Peyer's patch (tissue), 4 donors: ENCODE data around the gene TBCD. TPM values are rescaled to one million over a fixed set of nuclear protein-coding genes. Genes with fewer than 3 reads are reported as not detected.
A peak's percentile ranks its signal among the peaks of the same experiment; 100 is the strongest.

Source experiments
- DNase-seq, 3 donors: peaks; one replicate each; pipeline ENCODE4 v3.0.0-alpha.2; 2017 to 2019
- H3K27ac ChIP-seq, 4 donors: fragments of 200-600 bp; sonication (generic); one replicate each; pipeline ENCODE4 v1.5.1; 2016 to 2019
- H3K27me3 ChIP-seq, 2 donors: fragments of 200-600 bp; sonication (generic); one replicate each; pipeline ENCODE4 v1.5.1; 2019
- H3K36me3 ChIP-seq, 3 donors: fragments of 200-600 bp; sonication (generic); one replicate each; pipeline ENCODE4 v1.5.1; 2016 to 2019
- H3K4me1 ChIP-seq, 4 donors: fragments of 200-600 bp; sonication (generic); one replicate each; pipeline ENCODE4 v1.5.1; 2016 to 2019
- H3K4me3 ChIP-seq, 4 donors: fragments of 200-600 bp; sonication (generic); 1 replicate in 3 of 4; 2 replicates in 1 of 4; pipeline ENCODE4 v1.5.1; 2016 to 2019; ENCODE audit warnings: mild to moderate bottlenecking in 1 of 4
- H3K9me3 ChIP-seq, 4 donors: fragments of 200-600 bp; sonication (generic); one replicate each; pipeline ENCODE4 v1.5.1; 2016 to 2019; ENCODE audit warnings: mild to moderate bottlenecking in 1 of 4
- POLR2A ChIP-seq, 2 donors: fragments of 450-650 bp; IDR thresholded peaks; one replicate each; pipeline ENCODE4 v1.5.1; 2017; ENCODE audit warnings: antibody characterized with exemption in 2 of 2, mild to moderate bottlenecking in 2 of 2, moderate library complexity in 2 of 2
- total RNA-seq, 4 donors: library from RNA; depleted of rRNA; stranded (reverse); fragments of >200 nt; gene quantifications; one replicate each; pipeline ENCODE4 v1.1.0, GENCODE V29; 2016
- TF ChIP-seq, protein P1 (sequence below), 6 experiments: fragments of 450-650 bp in 4 of 6; fragments of 200-600 bp in 2 of 6; sonication (generic) in 1 of 6; IDR thresholded peaks; one replicate each; pipeline ENCODE4 v1.5.1; 2017 to 2019; ENCODE audit warnings: antibody characterized with exemption in 6 of 6, mild to moderate bottlenecking in 3 of 6, moderate library complexity in 1 of 6

The TBCD gene
- total RNA-seq, 4 donors from 2014 or later, result 58.7 to 130 (median 74.8) TPM

DNA sequence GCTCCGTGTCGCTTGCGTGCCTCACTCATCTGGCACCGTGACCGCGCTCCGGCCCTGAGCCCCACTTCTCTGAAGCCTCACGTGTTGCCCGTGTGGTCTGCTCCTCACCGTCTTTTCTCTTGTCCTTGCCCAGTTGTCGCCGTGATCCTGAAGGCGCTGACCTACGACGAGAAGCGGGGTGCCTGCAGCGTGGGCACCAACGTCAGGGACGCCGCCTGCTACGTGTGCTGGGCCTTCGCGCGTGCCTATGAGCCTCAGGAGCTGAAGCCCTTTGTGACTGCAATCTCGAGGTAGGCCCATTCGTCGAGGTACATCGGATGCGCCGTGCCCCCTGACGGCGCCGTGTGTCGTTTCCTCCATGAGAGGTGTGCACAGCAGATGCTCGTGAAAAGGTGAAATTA is 118.2 kb downstream of the TBCD start:
- Histone ChIP-seq H3K27me3 (no peaks in the 10 kb centered on the region), H3K4me3 (no peak overlapping the region), H3K9me3 (no peaks in the 10 kb centered on the region), H3K4me1 (peaks cover 0 to 37% (median 13%) of the 10 kb centered on the region in 4 donors), H3K27ac (no peak overlapping the region), H3K36me3 (peaks cover 0 to 19% (median 0%) of the 10 kb centered on the region in 3 donors)
- no peak for TF ChIP-seq POLR2A (IDR thresholded peaks at IDR 0.05)
- TF ChIP-seq, protein P1, sequence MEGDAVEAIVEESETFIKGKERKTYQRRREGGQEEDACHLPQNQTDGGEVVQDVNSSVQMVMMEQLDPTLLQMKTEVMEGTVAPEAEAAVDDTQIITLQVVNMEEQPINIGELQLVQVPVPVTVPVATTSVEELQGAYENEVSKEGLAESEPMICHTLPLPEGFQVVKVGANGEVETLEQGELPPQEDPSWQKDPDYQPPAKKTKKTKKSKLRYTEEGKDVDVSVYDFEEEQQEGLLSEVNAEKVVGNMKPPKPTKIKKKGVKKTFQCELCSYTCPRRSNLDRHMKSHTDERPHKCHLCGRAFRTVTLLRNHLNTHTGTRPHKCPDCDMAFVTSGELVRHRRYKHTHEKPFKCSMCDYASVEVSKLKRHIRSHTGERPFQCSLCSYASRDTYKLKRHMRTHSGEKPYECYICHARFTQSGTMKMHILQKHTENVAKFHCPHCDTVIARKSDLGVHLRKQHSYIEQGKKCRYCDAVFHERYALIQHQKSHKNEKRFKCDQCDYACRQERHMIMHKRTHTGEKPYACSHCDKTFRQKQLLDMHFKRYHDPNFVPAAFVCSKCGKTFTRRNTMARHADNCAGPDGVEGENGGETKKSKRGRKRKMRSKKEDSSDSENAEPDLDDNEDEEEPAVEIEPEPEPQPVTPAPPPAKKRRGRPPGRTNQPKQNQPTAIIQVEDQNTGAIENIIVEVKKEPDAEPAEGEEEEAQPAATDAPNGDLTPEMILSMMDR (IDR thresholded peaks at IDR 0.05), result no peak
- DNase-seq, result no peak

DNA sequence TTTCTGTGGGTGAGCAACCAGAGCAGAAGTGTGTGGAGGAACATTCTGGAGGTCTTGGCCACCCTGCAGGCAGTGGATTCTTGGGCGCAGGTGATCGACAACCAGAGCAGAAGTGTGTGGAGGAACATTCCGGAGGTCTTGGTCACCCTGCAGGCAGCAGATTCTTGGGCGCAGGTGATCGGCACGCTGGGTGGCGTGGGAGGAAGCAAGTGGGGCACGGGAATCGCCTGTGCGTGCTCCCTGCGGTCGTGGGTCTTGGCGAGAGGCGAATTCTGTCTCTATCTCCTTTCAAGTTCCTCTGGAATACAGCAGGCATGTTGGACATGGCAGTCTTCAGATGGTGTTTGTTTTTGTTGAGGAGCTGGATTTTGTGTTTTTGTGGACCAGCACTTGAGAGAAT is 118.7 kb downstream of the TBCD start:
- Histone ChIP-seq H3K4me1 (peaks cover 0 to 33% (median 12%) of the 10 kb centered on the region in 4 donors), H3K36me3 (peaks cover 0 to 19% (median 0%) of the 10 kb centered on the region in 3 donors), H3K9me3 (no peaks in the 10 kb centered on the region), H3K4me3 (no peak overlapping the region), H3K27ac (peak overlapping the region in 1 of 4 donors; percentile 61), H3K27me3 (no peaks in the 10 kb centered on the region)
- no peak for TF ChIP-seq POLR2A (IDR thresholded peaks at IDR 0.05)
- DNase-seq, result no peak

DNA sequence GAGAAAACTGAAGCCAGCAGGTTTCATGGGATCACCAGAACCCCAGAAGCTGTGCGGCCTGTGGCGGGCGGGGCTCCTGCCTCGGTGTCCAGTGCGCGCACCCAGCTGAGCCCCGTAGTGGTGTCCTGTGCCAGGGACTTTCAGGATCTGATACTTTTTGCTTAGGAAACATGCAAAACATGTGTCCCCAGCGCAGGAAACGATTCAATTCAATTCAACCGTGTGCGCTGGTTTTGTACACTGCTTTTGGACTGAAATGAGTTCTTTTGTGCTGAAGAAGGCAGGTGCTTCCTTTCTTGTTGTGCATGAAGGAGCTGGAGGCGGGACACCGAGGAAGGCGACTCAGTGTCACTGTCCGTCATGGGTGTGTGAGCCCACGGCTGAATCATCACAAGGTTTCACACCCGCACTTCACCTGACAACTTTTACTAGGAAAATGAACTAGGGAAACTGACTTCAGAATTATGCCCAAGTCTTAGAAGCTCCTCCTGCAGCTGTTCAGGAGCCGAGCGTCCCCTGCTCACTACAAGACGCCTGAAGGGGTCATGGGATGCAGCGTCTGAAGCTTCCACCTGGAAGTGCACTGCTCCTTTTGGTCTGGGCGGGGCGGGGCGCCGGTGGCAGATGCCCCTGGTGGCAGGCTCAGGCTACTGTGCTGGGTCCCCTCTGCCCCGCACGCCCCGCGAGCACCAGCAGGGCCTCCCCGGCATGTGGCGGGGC is 119.4 kb downstream of the TBCD start:
- peaks cover 0 to 19% (median 0%) of the 10 kb centered on the region in 3 donors for H3K36me3 ChIP-seq
- peak overlapping the region in 1 of 4 donors; percentile 22 for H3K4me3 ChIP-seq
- TF ChIP-seq, protein P1 (IDR thresholded peaks at IDR 0.05), result peak in 3 of 6 experiments; percentile 21 to 35 (median 30)
- TF ChIP-seq POLR2A (IDR thresholded peaks at IDR 0.05), result no peak
- peak overlapping the region; percentile 34 to 76 (median 52) for H3K27ac ChIP-seq
- no peaks in the 10 kb centered on the region for H3K9me3 ChIP-seq
- no peaks in the 10 kb centered on the region for H3K27me3 ChIP-seq
- H3K4me1 ChIP-seq, result peaks cover 0 to 27% (median 9%) of the 10 kb centered on the region in 4 donors
- DNase-seq, result peak in 2 of 3 donors; percentile 86 to 89

DNA sequence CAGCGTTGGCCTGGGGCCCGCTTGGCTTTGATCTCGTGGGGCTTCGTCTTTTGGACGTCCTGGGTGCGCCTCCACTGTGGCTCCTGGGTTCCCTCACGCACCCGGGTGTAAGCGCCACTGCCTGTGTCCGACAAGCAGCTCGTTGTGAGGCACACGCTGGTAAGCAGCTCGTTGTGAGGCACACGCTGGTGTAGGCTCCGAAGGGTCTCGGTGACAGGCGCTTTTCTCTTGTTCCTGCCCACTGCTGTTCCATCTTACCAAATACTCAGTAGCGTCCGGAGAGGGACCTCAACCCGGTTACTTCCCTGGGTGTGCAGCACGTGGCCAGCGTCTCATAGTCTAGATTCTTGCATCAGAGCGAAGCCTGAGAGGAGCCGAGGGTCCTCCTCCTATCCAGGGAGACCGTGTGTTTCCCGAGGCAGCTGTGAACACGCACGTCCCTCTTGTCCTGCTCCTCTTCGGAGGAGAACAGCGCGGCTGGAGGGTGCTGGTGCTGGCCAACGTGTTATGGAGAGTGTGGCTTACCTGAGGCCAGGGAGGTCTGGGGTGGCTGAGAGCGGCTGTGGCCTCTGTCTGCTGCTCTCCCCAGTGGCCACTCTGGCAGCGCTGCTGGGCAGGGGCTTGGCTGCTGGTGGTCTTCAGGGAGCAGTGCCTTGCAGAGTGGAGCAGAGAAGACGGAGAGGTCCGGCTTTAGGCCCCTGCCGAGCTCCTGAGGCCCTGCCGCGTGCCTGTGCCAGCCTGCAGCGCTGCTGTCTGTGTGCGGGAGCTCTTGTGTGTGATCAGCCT is 120.1 kb downstream of the TBCD start:
- peak overlapping the region in 1 of 4 donors; percentile 22 for H3K4me3 ChIP-seq
- H3K27ac ChIP-seq, result peak overlapping the region; percentile 34 to 76 (median 52)
- H3K9me3 ChIP-seq, result no peaks in the 10 kb centered on the region
- no peak for DNase-seq
- no peaks in the 10 kb centered on the region for H3K27me3 ChIP-seq
- peaks cover 0 to 19% (median 0%) of the 10 kb centered on the region in 3 donors for H3K36me3 ChIP-seq
- no peak for TF ChIP-seq POLR2A (IDR thresholded peaks at IDR 0.05)
- TF ChIP-seq, protein P1 (IDR thresholded peaks at IDR 0.05), result no peak
- peaks cover 0 to 24% (median 8%) of the 10 kb centered on the region in 4 donors for H3K4me1 ChIP-seq

DNA sequence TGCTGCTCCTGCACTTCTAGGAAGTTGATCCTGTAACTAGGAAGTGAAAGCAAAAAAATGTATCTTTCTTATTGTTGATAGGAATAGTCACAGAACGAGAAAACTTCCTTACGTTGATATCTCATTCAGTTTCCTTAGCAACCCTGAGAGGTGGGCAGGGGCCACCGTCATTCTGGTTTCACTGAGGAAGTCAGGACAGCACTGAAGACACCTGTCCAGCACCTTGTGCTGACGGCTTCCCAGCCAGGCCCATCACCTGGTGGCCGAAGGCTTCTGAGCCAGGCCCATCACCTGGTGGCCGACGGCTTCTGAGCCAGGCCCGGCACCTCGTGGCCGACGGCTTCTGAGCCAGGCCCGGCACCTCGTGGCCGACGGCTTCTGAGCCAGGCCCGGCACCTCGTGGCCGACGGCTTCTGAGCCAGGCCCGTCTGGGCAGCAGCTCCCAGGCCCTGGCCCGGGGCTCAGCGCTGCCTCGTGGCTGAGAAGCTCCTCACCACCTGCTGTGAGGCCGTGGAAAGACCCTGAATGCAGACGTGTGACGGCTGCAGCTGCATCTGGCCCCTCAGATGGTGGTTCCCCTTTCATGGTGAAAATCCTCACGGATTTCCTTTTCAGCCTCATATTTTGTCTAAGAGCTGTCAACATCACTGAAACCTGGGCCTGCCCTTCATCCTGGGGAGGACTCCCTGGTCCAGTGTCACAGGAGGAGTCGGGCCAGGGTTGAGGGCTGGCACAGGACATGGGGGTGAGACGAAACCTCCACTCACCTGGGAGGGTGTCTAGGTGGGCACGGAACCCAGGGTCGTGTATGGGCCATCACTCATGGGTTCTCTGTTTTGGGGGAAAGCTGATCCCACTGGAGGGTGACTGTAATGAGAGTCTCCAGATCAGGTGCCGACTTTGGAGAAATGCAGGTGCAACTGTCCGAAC is 121.0 kb downstream of the TBCD start:
- DNase-seq, result peak in 1 of 3 donors; percentile 56
- TF ChIP-seq POLR2A (IDR thresholded peaks at IDR 0.05), result no peak
- TF ChIP-seq, protein P1 (IDR thresholded peaks at IDR 0.05), result no peak
- H3K27ac ChIP-seq, result peak overlapping the region in 1 of 4 donors; percentile 76
- H3K4me3 ChIP-seq, result no peak overlapping the region
- H3K4me1 ChIP-seq, result peaks cover under 1 to 24% (median 7%) of the 10 kb centered on the region in 4 donors
- no peaks in the 10 kb centered on the region for H3K9me3 ChIP-seq
- peaks cover 0 to 19% (median 0%) of the 10 kb centered on the region in 3 donors for H3K36me3 ChIP-seq
- H3K27me3 ChIP-seq, result no peaks in the 10 kb centered on the region
